Mammary epithelial cell (primary cell): ENCODE measurements around the gene ZNF281.
"Not testable (repeated sequence)": the region's sequence is repeated elsewhere in the genome, so short reads cannot be mapped to it uniquely, and the experiment has no call there.

ENCODE experiments used
- CTCF ChIP-seq, 2 donors: IDR thresholded peaks in 1 of 2; conservative IDR thresholded peaks in 1 of 2; 2 replicates each; pipeline ENCODE4 v1.5.1; 2011 to 2012; ENCODE audit warnings: inconsistent platforms in 2 of 2, low read length in 2 of 2, mild to moderate bottlenecking in 2 of 2, control low read depth in 1 of 2, low read depth in 1 of 2; ENCODE audit not compliant: insufficient read depth in 1 of 2; ENCODE audit errors: extremely low read depth in 1 of 2
- EZH2 ChIP-seq: IDR thresholded peaks from 2 replicates; pipeline ENCODE4 v1.6.1; 2012; ENCODE audit warnings: low read length, inconsistent platforms, borderline replicate concordance

GRCh38 chr1:200357925-200358324 lies 51.9 kb downstream of the ZNF281 start:
- not testable (repeated sequence) for TF ChIP-seq CTCF (conservative IDR thresholded peaks at IDR 0.05 in 1 of 2, IDR thresholded peaks at IDR 0.05 in 1 of 2; ENCODE audit: extremely low read depth in 1 of 2, insufficient read depth in 1 of 2, low read depth in 1 of 2, low read length in 2 of 2); EZH2
